ENCODE measurements around the gene MDFI.

MDFI gene

GRCh38 chr6:41685641-41686380 is 47.5 kb downstream of the MDFI start:
- Histone ChIP-seq H3K9ac (ENCODE audit: low read length) (no peak overlapping the region), H3K27me3 (ENCODE audit: control insufficient read depth in 1 of 2, insufficient read depth in 2 of 2, low read length in 2 of 2) (no peaks in the 10 kb centered on the region), H3K36me3 (ENCODE audit: insufficient read depth, low read length) (peaks cover 48% of the 10 kb centered on the region), H3K27ac (ENCODE audit: low read depth, low read length) (no peak overlapping the region), H3K4me3 (ENCODE audit: low read depth in 1 of 2, low read length in 2 of 2) (no peak overlapping the region), H3K4me1 (ENCODE audit: insufficient read depth, low read length) (peaks cover 18% of the 10 kb centered on the region), H3K9me3 (ENCODE audit: low read length) (no peaks in the 10 kb centered on the region)

DNA sequence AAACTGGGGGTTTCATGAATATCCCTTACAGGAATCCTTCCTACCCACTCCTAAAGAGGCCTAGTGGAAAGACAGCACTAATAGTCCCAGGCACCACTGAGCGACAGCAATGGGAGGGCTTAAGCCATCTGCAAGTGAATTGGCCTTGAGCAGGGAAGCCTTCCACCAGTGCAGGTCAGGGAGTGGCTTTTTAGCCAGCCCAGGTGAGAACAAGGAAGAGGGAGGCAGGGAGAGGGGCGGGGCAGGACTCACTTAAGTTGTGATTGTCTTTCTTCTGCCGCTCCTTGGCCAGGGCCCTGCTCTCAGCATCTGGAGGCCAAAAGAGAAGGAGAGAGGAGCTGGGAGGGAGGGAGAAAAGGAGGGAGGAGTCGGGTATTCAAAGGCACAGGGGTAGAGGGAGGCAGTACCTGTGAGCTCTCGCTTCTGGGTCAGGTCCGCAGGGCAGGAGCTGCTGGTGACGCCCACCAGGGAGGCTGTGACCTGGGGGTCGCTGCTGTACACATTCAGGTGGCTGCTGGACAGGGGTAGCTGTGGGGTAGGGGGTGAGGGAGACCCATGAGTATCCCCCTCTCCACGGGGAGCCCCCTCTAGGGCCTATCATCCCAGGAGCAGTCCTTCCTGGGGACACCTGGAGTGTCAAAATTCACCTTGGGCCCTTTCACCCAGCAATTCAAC is 49.4 kb downstream of the MDFI start:
- no peaks in the 10 kb centered on the region for H3K9me3 ChIP-seq (ENCODE audit: low read length)
- H3K27ac ChIP-seq (ENCODE audit: low read depth, low read length), result no peak overlapping the region
- no peaks in the 10 kb centered on the region for H3K27me3 ChIP-seq (ENCODE audit: control insufficient read depth in 1 of 2, insufficient read depth in 2 of 2, low read length in 2 of 2)
- no peak overlapping the region for H3K4me3 ChIP-seq (ENCODE audit: low read depth in 1 of 2, low read length in 2 of 2)
- H3K4me1 ChIP-seq (ENCODE audit: insufficient read depth, low read length), result peaks cover 14% of the 10 kb centered on the region
- H3K9ac ChIP-seq (ENCODE audit: low read length), result no peak overlapping the region
- H3K36me3 ChIP-seq (ENCODE audit: insufficient read depth, low read length), result peaks cover 49% of the 10 kb centered on the region

GRCh38 chr6:41688256-41688965 is 50.1 kb downstream of the MDFI start:
- no peaks in the 10 kb centered on the region for H3K27me3 ChIP-seq (ENCODE audit: control insufficient read depth in 1 of 2, insufficient read depth in 2 of 2, low read length in 2 of 2)
- H3K4me1 ChIP-seq (ENCODE audit: insufficient read depth, low read length), result peaks cover 15% of the 10 kb centered on the region
- H3K27ac ChIP-seq (ENCODE audit: low read depth, low read length), result no peak overlapping the region
- no peak overlapping the region for H3K9ac ChIP-seq (ENCODE audit: low read length)
- H3K9me3 ChIP-seq (ENCODE audit: low read length), result no peaks in the 10 kb centered on the region
- H3K36me3 ChIP-seq (ENCODE audit: insufficient read depth, low read length), result peaks cover 49% of the 10 kb centered on the region
- H3K4me3 ChIP-seq (ENCODE audit: low read depth in 1 of 2, low read length in 2 of 2), result no peak overlapping the region

DNA sequence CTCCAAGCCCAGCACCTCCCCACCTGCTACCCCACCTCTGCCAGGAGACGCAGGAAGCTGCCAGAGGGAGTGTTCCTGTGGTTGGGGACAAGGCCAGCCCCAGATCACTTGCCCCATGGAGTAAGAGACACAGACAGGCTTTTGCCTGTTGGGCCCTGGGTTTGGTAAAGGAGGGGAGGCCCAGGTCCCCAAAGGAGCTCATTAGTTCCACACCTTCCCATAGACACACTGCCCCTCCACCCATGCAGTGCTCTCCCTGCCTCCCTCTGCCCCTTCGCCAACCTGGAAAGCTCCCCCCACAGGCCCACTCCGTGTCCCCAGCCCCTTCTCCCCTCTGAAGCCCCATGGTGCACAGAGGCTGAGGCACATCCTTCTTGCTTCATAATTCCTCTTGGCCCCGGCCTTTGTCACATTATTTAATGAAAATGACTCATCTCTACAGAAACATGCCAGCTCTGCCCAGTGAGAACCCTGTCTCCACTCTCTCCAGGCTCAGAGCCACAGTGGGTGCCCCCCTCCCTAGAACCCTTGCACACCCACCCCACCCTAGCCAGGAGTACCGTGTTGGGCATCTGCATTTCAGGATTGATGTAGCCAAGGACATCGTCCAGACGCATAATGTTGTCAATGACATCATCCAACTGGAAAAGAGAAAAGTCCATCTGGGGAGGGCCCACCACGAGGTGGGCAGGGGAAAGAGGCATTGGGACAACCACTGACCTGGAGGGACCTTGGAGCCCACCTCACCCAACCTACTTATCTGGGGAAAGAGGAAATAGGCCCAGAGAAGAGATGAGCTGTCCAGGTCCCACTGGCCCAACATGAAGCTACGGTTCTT is 51.1 kb downstream of the MDFI start:
- no peak overlapping the region for H3K27ac ChIP-seq (ENCODE audit: low read depth, low read length)
- H3K4me3 ChIP-seq (ENCODE audit: low read depth in 1 of 2, low read length in 2 of 2), result no peak overlapping the region
- no peak overlapping the region for H3K9ac ChIP-seq (ENCODE audit: low read length)
- H3K4me1 ChIP-seq (ENCODE audit: insufficient read depth, low read length), result peaks cover 11% of the 10 kb centered on the region
- H3K9me3 ChIP-seq (ENCODE audit: low read length), result no peaks in the 10 kb centered on the region
- H3K27me3 ChIP-seq (ENCODE audit: control insufficient read depth in 1 of 2, insufficient read depth in 2 of 2, low read length in 2 of 2), result no peaks in the 10 kb centered on the region
- peaks cover 49% of the 10 kb centered on the region for H3K36me3 ChIP-seq (ENCODE audit: insufficient read depth, low read length)

DNA sequence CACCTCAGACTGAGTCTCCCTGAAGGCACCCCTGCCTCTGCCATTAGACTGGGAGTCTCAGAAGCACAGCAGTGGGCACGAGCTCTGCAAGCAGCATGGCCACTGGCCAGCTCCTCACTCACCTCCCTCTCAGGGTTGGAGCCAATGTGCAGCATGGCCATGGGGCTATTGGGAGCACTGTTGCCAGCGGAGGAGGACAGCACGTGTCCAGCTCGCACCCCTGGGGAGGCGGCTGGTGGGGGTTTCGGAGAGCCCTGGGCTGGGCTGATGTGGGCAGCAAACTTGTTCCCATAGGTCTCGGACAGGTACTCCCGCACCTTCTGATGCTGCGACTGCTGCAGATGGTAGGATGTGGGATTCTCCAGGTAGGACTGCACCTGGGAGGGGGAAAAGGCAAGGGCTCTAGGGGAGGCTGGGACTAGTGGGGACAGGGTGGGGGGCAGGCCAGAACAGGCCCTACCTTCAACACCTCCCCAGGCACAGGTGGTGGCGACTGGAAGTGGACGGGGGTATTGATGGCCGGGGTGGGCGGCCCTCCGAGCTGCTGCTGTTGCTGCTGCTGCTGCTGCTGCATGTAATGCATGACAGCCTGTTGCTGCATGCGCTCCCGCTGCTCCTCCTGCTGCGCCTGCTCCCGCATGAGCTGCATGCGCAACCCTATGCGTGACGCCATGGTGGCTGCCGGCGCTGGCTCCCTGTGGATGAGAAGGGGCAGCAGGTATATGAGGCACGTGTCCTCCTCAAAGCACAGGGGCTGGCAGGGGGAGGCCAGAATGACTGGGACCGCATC is 52.5 kb downstream of the MDFI start:
- no peak overlapping the region for H3K27ac ChIP-seq (ENCODE audit: low read depth, low read length)

GRCh38 chr6:41691426-41692079 is 53.3 kb downstream of the MDFI start:
- Histone ChIP-seq H3K27ac (ENCODE audit: low read depth, low read length) (no peak overlapping the region), H3K9ac (ENCODE audit: low read length) (no peak overlapping the region), H3K9me3 (ENCODE audit: low read length) (no peaks in the 10 kb centered on the region), H3K27me3 (ENCODE audit: control insufficient read depth in 1 of 2, insufficient read depth in 2 of 2, low read length in 2 of 2) (no peaks in the 10 kb centered on the region), H3K4me3 (ENCODE audit: low read depth in 1 of 2, low read length in 2 of 2) (no peak overlapping the region), H3K4me1 (ENCODE audit: insufficient read depth, low read length) (peaks cover 11% of the 10 kb centered on the region), H3K36me3 (ENCODE audit: insufficient read depth, low read length) (peaks cover 37% of the 10 kb centered on the region)

More for the DNA sequence above, 52.5 kb downstream of the MDFI start:
- Histone ChIP-seq H3K4me1 (ENCODE audit: insufficient read depth, low read length) (peaks cover 11% of the 10 kb centered on the region), H3K4me3 (ENCODE audit: low read depth in 1 of 2, low read length in 2 of 2) (no peak overlapping the region), H3K9ac (ENCODE audit: low read length) (no peak overlapping the region), H3K9me3 (ENCODE audit: low read length) (no peaks in the 10 kb centered on the region), H3K36me3 (ENCODE audit: insufficient read depth, low read length) (peaks cover 45% of the 10 kb centered on the region), H3K27me3 (ENCODE audit: control insufficient read depth in 1 of 2, insufficient read depth in 2 of 2, low read length in 2 of 2) (no peaks in the 10 kb centered on the region)

- peaks cover 11% of the 10 kb centered on the region for H3K4me1 ChIP-seq (ENCODE audit: insufficient read depth, low read length)
- H3K36me3 ChIP-seq (ENCODE audit: insufficient read depth, low read length), result peaks cover 31% of the 10 kb centered on the region
- H3K9ac ChIP-seq (ENCODE audit: low read length), result no peak overlapping the region
- H3K9me3 ChIP-seq (ENCODE audit: low read length), result no peaks in the 10 kb centered on the region
- H3K27ac ChIP-seq (ENCODE audit: low read depth, low read length), result no peak overlapping the region
- H3K27me3 ChIP-seq (ENCODE audit: control insufficient read depth in 1 of 2, insufficient read depth in 2 of 2, low read length in 2 of 2), result no peaks in the 10 kb centered on the region
- no peak overlapping the region for H3K4me3 ChIP-seq (ENCODE audit: low read depth in 1 of 2, low read length in 2 of 2)
Observed at GRCh38 chr6:41692080-41692675, 53.9 kb downstream of the MDFI start.

GRCh38 chr6:41692730-41693129 is 54.5 kb downstream of the MDFI start:
- H3K27me3 ChIP-seq (ENCODE audit: control insufficient read depth in 1 of 2, insufficient read depth in 2 of 2, low read length in 2 of 2), result no peaks in the 10 kb centered on the region
- no peak overlapping the region for H3K27ac ChIP-seq (ENCODE audit: low read depth, low read length)
- H3K9me3 ChIP-seq (ENCODE audit: low read length), result no peaks in the 10 kb centered on the region
- H3K4me1 ChIP-seq (ENCODE audit: insufficient read depth, low read length), result peaks cover 11% of the 10 kb centered on the region
- H3K4me3 ChIP-seq (ENCODE audit: low read depth in 1 of 2, low read length in 2 of 2), result no peak overlapping the region
- H3K9ac ChIP-seq (ENCODE audit: low read length), result no peak overlapping the region
- H3K36me3 ChIP-seq (ENCODE audit: insufficient read depth, low read length), result peaks cover 25% of the 10 kb centered on the region

- H3K9ac ChIP-seq (ENCODE audit: low read length), result no peak overlapping the region
- no peak overlapping the region for H3K27ac ChIP-seq (ENCODE audit: low read depth, low read length)
- H3K4me1 ChIP-seq (ENCODE audit: insufficient read depth, low read length), result peaks cover 12% of the 10 kb centered on the region
- H3K9me3 ChIP-seq (ENCODE audit: low read length), result no peaks in the 10 kb centered on the region
- peaks cover 17% of the 10 kb centered on the region for H3K36me3 ChIP-seq (ENCODE audit: insufficient read depth, low read length)
- no peaks in the 10 kb centered on the region for H3K27me3 ChIP-seq (ENCODE audit: control insufficient read depth in 1 of 2, insufficient read depth in 2 of 2, low read length in 2 of 2)
- no peak overlapping the region for H3K4me3 ChIP-seq (ENCODE audit: low read depth in 1 of 2, low read length in 2 of 2)
Observed at GRCh38 chr6:41693281-41694240, 55.3 kb downstream of the MDFI start.

Measured in muscle layer of colon (tissue), 2 donors.